ENCODE measurements around the gene MRPS26.

- TF ChIP-seq EZH2 (IDR thresholded peaks at IDR 0.05) = no peak
- TF ChIP-seq POLR2AphosphoS5 (IDR thresholded peaks at IDR 0.05; ENCODE audit: borderline replicate concordance, low read depth, low read length) = no peak
- no peak for TF ChIP-seq FOXP2 (optimal IDR thresholded peaks at IDR 0.05; ENCODE audit: control extremely low read depth, extremely low read length, insufficient read depth)
These were observed 34.1 kb upstream of the MRPS26 start for GRCh38 chr20:3011752-3012151.

Measured in SK-N-MC (cell line).